ENCODE data around the gene RAG1. TPM values are rescaled to one million over a fixed set of nuclear protein-coding genes. Genes with fewer than 3 reads are reported as not detected.

The RAG1 gene
- total RNA-seq, 1 donor from 2014 or later: 0.46 TPM

GRCh38 chr11:36627471-36627870 is 59.7 kb downstream of the RAG1 start:
- no peak for DNase-seq (ENCODE audit: extremely low spot score, unreplicated experiment)
- H3K36me3 Mint-ChIP-seq (ENCODE audit: unreplicated experiment): peaks cover 4% of the 10 kb centered on the region
- no peak for TF ChIP-seq CTCF (IDR thresholded peaks at IDR 0.05)
- H3K9me3 Mint-ChIP-seq (ENCODE audit: unreplicated experiment): no peaks in the 10 kb centered on the region
- H3K4me1 Mint-ChIP-seq (ENCODE audit: unreplicated experiment): no peaks in the 10 kb centered on the region
- H3K4me3 Mint-ChIP-seq (ENCODE audit: unreplicated experiment): no peak overlapping the region
- no peaks in the 10 kb centered on the region for H3K27me3 Mint-ChIP-seq (ENCODE audit: unreplicated experiment)
- H3K27ac Mint-ChIP-seq (ENCODE audit: unreplicated experiment): no peak overlapping the region

GRCh38 chr11:36628141-36628540 is 60.3 kb downstream of the RAG1 start:
- DNase-seq (ENCODE audit: extremely low spot score, unreplicated experiment): no peak
- Mint-ChIP-seq H3K27ac (ENCODE audit: unreplicated experiment) (no peak overlapping the region), H3K4me1 (ENCODE audit: unreplicated experiment) (no peaks in the 10 kb centered on the region), H3K4me3 (ENCODE audit: unreplicated experiment) (no peak overlapping the region), H3K36me3 (ENCODE audit: unreplicated experiment) (peaks cover 4% of the 10 kb centered on the region), H3K27me3 (ENCODE audit: unreplicated experiment) (no peaks in the 10 kb centered on the region), H3K9me3 (ENCODE audit: unreplicated experiment) (no peaks in the 10 kb centered on the region)
- TF ChIP-seq CTCF (IDR thresholded peaks at IDR 0.05): no peak

- Mint-ChIP-seq H3K36me3 (ENCODE audit: unreplicated experiment) (peaks cover 8% of the 10 kb centered on the region), H3K4me3 (ENCODE audit: unreplicated experiment) (no peak overlapping the region), H3K4me1 (ENCODE audit: unreplicated experiment) (no peaks in the 10 kb centered on the region), H3K27ac (ENCODE audit: unreplicated experiment) (no peak overlapping the region), H3K9me3 (ENCODE audit: unreplicated experiment) (no peaks in the 10 kb centered on the region), H3K27me3 (ENCODE audit: unreplicated experiment) (no peaks in the 10 kb centered on the region)
- no peak for TF ChIP-seq CTCF (IDR thresholded peaks at IDR 0.05)
- DNase-seq (ENCODE audit: extremely low spot score, unreplicated experiment): no peak
These were observed 61.0 kb downstream of the RAG1 start for GRCh38 chr11:36628765-36629244.

Other genes starting within 250 kb of the RAG1 start
- 13.9 and 15.0 TPM in 2 replicates for gene TRAF6, start 57.7 kb upstream of the RAG1 start, total RNA-seq
- 22.4 and 22.5 TPM in 2 replicates for gene IFTAP, start 26.5 kb downstream of the RAG1 start, total RNA-seq
- not detected in 2 replicates for gene RAG2, start 30.2 kb downstream of the RAG1 start, total RNA-seq

All from osteocyte (in vitro differentiated cells).